GM20431 (cell line): ENCODE measurements around the gene UBL5.
"Not testable (repeated sequence)": the region's sequence is repeated elsewhere in the genome, so short reads cannot be mapped to it uniquely, and the experiment has no call there.

Experiments used
- in situ Hi-C: fragments of 300-500 bp; cut with MseI, MboI; formaldehyde crosslinking; loops from one replicate; pipeline ENCODE4 v1.15.0; 2020; ENCODE audit warnings: low sequenced_read_pairs; ENCODE audit not compliant: unreplicated experiment

Gene UBL5

GRCh38 chr19:9806803-9807202, 20.9 kb upstream of the UBL5 start:
- in situ Hi-C loops, result no loop called here

DNA sequence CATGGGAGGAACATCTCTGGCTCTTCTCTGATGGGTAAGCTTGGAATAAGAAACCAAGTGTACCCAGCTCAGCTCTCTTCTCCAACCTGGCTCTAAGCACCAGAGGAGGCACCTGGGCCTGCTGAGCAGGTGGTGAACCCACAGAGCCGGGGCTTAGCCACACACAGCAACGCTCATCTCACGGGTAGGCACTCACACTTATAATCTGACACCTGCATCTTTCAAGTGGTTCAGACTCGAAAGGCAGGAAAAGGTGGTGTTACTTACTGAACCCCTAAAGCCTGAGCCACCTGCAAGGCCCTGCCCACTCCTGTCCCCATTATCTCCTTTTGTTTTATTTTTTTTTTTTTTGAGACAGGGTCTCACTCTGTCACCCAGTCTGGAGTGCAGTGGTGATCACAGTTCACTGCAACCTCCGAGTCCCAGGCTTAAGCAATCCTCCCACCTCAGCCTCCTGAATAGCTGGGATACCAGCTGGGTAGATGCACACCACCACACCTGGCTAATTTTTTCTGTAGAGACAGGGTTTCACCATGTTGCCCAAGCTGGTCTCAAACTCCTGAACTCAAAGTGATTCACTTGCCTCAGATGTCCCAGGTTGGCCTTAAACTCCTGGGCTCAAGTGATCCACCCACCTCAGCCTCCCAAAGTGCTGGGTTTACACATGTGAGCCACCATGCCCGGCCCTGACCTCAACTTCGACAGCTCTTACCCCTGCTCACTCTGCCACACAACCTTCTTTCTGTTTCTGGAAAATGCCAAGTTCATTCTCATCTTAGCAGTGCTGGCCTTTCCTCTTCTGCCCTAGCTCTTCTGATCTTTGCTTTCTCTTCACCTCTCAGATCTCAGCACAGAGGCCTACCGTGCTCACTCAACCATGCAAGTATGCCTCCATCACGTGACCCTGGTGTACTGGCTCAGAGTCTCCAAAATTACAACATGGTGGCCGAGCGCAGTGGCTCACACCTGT, 18.6 kb upstream of the UBL5 start:
- in situ Hi-C loops, result no loop called here

- in situ Hi-C loops, result no loop called here
Observed at GRCh38 chr19:9811139-9811538, 16.6 kb upstream of the UBL5 start.

DNA sequence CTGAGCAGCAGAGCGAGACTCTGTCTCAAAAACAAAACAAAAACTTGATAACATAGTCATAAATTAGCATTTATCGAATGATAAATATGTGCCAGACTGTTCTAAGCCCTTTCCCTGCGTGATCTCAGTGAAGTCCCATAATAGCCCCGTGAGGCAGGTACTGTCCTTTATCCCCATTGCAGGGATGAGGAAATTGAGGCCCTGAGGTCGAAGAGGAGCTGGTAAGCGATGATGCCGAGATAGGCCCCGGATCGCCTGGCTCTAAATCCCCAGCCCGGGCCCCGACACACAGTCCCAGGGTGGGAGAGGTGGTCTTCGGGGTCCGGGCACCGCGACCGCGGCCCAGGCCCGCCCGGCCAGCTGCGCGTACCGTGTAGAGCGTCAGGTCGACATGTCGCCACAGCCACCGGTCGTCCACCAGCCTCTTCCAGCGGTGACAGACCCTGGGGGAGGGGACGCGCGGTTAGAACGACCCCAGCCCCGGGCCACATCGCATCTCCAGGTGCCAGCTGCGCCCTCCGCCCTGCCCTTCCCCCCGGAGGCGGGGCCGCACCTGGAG, 9.5 kb upstream of the UBL5 start:
- in situ Hi-C loops, result no loop called here

DNA sequence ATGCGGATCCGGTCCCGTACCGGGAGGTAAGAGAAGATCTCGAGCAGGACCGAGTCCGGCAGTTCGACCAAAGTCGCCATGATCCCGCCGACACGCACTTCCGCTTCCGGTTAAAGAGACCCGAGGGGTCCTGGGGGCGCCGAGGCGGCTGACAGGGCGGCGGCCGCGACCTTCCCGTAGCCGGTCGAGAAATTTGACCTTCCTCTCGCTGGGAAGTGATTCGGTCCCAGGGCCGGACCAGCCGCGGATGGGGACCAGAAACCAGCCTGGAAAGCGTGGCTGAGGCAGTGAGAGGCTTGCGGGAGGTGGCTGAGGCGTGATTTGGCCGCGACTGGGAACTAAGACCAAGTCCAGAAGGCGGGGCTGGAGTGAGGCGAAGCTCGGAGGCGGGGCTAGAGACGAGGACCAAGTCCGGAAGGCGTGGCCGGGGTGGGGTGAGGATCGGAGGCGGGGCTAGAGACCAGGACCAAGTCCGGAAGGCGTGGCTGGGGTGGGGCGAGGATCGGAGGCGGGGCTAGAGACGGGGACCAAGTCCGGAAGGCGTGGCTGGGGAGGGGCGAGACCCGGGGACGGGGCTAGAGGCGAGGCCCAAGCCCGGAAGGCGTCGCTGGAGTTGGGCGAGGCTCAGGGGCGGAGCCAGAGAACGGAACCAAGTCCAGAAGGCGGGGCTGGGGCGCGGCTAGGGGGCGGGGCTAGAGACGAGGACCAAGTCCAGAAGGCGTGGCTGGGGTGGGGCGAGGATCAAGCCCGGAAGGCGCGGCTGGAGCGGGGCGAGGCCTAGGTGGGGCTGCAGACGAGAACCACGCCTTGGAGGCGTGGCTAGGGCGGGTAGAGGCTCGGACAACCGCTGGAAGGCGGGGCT, 8.8 kb upstream of the UBL5 start, which contains the start of gene FBXL12:
TSS of gene FBXL12 (minus strand) at position 346 of the 862 bp plus-strand sequence. CDS start at position 80, 266 bp downstream.
- in situ Hi-C loops, result no loop called here

DNA sequence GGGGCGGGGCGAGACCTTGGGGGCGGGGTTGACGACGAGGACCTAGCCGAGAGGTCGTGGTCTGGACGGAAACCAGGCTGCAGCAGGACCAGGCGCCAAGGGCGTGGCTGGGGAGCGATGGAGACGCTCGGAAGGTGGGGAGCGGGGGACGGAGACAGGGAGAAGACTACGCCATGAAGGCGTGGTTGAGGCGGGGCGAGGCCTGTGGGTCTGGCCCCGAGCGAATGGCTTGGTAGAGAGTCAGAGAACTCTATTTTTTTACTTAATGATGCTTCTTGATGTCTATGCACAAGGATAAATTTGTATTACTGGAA, 8.2 kb upstream of the UBL5 start:
- in situ Hi-C loops, result no loop called here

GRCh38 chr19:9820034-9820433, 7.7 kb upstream of the UBL5 start:
- in situ Hi-C loops, result not testable (repeated sequence)

DNA sequence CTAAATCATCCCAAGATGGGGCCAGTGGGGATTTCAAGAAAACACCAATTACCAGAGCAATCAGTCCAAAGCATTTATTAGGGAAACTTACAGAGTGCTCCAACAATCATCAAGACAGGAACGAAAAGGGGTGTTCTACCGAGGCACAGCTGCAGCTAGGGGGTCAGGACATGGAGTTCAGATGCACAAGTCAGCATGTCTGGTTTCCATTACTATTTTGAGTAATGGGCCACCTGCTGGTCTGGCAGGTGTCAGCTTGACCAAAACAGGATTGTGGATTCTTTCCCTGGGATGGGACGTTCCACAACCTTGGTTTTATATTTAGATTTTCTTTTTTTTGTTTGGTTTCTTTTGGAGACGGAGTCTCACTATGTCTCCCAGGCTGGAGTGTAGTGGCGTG, 3.9 kb upstream of the UBL5 start:
- in situ Hi-C loops, result no loop called here

- in situ Hi-C loops, result no loop called here
Observed at GRCh38 chr19:9828551-9829063, 889 bp downstream of the UBL5 start.

DNA sequence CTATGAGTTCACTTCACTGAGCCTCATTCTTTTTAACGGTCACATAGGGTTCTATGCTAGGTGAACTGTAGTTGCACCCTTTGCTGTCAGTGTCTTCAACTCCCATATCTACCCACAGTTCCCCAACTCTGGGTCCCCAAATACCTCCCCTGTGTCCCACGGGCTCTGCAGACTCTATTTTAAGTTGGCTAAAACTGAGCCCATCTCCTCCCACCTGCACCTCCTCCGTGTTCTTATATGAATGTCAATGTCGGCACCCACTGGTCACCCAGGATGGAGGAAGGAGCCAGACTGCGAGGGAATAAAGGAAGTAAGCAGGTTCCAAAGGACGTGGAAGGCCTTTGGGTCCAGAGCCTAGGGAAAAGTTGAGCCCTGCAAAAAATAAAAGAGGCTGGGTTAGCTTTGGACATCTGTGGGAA, 6.6 kb downstream of the UBL5 start:
- in situ Hi-C loops, result no loop called here

- in situ Hi-C loops, result no loop called here
Observed at GRCh38 chr19:9834726-9835506, 7.2 kb downstream of the UBL5 start, which contains the start of gene PIN1. TSS of gene PIN1 (plus strand) at chr19:9835318. CDS start at chr19:9835345, 27 bp downstream.

DNA sequence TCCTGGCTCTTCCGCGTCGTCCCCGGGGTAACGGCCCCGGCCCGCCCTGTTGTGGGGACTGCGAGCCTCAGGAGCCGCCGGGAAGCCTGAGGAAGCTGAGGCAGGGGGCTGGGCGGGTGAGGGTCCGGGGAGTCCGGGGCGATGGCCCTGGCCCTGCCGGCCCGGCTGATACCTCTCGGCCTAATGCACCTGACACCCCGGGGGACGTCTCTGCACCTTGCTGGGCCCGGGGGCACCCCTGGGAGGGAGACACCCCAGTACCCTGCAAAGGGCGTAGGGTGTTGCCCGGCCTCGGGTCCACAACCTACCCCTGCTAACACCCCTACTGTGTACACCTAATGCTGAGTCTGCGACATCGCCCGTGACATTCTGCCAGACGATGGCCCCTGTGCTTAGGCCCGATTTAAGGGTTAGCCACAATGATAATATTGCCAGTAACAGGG, 7.8 kb downstream of the UBL5 start:
- in situ Hi-C loops, result no loop called here

- in situ Hi-C loops, result no loop called here
Observed at GRCh38 chr19:9836021-9836420, 8.3 kb downstream of the UBL5 start.

GRCh38 chr19:9838324-9838723, 10.6 kb downstream of the UBL5 start:
- in situ Hi-C loops, result no loop called here

GRCh38 chr19:9839415-9839814, 11.7 kb downstream of the UBL5 start:
- in situ Hi-C loops, result no loop called here

DNA sequence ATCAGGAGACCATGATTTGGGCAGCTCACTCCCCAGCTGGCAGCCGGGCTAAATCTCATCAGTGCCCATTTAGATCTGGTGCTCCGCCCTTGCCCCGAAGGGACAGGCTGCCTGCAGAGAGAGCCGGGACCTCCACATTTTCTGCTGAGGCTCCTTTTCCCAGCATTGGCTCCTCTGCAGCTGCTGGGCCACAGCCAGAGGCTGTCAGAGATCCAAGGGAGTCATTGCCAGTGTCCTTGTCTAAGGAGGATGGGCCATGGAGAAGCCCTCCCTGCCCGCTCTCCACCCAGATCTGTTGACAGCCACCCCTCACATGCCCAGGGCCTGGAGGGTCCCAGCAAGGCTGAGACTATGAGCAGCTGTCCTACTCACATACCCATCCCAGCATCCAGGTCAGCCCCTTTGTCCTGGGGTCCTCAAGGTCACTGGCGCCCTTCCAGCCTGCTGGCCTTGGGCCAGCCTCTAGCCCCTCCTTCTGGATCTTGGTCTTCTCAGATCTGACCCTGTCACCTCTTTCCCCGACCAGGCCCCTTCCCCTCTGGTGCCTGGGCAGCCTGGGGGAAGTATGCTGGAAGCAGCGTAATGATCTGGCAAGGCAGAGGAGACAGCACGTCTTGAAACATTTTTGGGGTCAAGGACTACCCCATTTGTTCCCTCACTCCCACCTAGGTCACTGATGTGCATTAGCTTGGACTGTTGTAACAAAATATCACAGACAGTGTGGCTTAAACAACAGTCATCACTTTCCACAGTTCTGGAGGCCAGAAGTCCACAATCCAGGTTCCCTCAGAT, 15.3 kb downstream of the UBL5 start:
- in situ Hi-C loops, result no loop called here

DNA sequence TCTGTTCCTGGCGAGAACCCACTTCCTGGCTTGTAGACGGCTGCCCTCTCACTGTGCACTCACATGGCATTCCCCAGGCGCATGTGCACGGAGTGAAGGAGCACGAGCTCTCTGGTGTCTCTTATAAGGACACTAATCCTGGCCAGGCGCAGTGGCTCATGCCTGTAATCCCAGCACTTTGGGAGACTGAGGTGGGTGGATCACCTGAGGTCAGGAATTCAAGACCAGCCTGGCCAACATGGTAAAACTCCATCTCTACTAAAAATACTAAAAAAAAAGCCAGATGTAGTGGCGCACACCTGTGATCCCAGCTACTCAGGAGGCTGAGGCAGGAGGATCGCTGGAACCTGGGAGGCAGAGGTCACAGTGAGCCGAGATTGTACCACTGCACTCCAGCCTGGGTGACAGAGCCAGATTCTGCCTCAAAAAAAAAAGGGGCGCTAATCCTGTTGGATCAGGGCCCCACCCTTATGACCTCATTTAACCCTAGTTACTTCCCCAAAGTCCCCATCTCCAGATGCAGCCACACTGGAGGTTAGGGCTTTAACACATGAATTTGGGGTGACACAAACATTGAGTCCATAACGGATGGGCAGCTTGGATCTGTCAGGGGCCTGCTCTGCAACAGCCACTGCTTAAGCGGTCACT, 16.0 kb downstream of the UBL5 start:
- in situ Hi-C loops, result not testable (repeated sequence)

- in situ Hi-C loops, result no loop called here
Observed at GRCh38 chr19:9847087-9847671, 19.5 kb downstream of the UBL5 start.
